Femur (tissue), 1 donor: Measurements from ENCODE around the gene GOLGA2.
"Not testable (repeated sequence)": the region's sequence is repeated elsewhere in the genome, so short reads cannot be mapped to it uniquely, and the experiment has no call there.

ENCODE experiments used
- DNase-seq: peaks from one replicate; pipeline ENCODE4 v3.0.0-alpha.2; 2017

The GOLGA2 gene

DNA sequence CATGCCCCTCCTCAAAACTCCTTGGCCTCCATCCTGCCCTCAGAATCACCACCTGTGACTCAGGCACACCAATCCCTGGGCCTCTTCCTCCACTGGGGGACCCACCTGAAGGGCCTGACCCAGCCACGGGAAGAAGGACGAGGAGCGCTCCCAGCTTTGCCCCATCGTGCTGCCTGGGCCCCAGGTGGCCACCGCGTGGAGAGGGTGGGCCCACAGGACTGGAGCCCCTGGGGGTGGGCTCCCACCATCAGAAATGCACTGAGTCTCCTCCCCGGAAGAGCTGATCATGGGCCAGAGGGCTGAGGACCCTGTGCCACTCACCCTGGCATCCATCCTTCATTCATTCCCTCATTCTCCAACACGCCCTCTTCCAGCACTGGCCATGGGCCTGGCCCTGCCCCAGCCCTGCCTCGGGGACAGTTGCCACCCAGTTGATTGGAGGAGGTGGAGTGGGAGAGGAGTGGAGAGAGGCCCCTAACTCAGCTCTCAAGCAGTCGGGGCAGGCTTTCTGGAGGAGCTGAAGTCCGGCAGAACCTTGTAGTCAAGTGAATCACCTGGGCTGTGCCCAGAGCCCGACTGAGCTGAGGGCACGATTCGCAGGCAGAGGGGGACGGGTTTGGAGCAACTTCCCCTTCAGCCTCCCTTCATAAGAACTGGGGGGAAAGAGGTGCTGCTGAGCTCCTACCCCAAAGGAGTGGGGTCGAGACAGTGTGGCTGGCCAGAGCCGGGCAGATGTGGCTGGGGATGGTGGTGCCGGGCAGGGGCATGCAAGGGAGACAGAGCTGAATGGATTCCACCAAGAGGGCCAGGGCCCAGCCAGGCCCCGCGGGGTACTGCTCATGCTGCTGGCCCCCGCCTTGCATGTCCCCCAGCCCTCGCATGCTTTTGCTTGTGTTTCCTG is 43.0 kb downstream of the GOLGA2 start:
- DNase-seq: peak; percentile 42

DNA sequence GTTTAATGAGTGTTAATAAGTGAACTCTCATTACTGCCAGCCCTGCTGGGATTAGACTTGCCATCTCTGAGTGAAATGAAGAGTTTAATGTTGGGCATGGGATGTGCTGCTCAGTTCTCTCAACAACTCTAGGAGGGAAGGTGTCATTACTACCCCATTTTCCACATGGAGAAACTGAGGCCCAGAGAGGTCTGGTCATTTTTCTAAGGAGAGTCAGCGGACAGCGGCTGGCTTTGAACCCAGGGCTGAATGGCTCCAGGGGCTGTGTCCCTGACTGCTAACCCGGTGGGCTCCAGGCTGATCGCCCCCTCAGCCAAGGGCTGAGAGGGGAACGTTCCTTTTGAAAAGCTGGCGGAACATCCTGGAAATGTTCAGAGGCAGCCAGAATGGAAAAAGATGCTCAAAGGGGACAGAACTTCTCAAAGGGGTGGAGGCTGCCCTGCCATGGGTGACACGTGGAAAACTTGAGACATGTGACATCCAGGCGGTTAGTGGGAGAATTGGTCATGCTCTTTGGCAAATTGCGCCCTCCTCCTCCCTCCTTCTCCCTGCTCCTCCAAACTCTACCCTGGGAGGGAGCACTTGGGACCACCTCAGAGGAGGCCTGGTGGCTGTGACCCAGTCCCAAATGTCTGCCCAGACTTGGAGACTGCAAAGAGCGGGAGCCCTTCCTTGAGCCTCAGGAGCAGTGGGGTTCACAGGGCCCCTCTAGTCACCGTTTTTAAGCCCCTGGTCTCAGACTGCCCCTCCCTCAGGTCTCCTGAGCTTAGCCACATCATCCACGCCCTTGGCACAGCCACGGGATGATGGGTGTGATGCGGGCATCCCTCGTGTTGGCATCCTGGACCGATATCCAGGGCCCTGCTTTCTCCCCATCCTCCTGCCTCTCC is 43.9 kb downstream of the GOLGA2 start:
- DNase-seq: peak; percentile 85

DNA sequence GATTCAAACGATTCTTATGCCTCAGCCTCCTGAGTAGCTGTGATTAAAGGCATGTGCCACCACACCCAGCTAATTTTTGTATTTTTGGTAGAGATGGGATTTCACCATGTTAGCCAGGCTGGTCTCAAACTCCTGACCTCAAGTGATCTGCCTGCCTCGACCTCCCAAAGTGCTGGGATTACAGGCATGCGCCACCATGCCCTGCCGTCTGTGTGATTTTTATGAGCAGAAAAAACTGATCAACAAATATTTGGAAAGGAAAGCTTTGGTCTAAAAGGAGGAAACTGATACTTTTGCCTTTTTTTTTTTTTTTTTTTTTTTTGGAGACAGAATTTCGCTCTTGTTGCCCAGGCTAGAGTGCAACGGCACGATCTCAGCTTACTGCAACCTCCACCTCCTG is 44.9 kb downstream of the GOLGA2 start:
- not testable (repeated sequence) for DNase-seq

DNA sequence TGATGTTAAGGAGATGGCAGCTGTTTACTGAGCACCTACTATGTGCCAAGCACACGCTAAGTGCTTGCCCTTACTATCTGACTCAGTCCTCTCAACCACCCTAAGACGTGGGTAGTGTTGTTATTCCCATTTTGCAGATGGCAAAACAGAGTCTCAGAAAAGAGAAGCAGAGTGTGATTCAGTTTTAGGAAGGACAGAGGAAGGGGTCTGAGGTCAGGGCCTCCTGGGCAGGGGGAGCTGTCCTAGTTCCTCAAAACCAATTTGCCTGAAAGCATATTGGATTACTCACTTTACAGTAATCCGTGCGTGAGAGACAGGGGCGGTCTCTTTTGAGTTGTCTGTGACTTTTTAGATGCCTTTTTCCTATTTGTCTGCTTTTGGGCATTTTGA is 49.4 kb downstream of the GOLGA2 start:
- DNase-seq: no peak

DNA sequence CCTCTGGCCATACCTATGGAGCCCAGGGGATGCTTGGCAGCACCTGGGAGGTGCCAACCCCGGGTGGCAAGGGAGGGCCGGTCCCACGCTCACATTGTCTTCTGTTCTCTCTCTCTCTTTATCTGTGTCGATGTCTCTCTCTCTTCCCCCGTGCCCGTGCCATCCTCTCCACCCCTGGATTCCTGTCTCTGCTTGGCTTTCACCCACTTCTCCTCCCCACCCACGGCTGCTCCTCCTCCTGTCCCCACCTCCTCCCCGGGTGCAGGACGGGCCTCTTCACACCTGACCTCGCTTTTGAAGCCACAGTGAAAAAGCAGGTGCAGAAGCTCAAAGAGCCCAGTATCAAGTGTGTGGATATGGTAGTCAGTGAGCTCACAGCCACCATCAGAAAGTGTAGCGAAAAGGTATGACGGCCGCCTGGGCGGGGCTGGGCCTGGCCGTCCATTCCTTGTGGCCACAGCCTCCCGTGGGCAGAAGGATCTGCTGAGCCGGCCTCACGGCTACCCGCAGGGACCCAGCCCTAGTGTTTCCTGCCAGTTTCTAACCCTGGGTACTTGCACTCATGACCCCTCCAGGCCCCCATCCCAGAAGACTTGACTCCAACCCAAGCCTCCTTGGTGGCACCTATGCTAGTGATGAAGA is 49.9 kb downstream of the GOLGA2 start:
- no peak for DNase-seq

DNA sequence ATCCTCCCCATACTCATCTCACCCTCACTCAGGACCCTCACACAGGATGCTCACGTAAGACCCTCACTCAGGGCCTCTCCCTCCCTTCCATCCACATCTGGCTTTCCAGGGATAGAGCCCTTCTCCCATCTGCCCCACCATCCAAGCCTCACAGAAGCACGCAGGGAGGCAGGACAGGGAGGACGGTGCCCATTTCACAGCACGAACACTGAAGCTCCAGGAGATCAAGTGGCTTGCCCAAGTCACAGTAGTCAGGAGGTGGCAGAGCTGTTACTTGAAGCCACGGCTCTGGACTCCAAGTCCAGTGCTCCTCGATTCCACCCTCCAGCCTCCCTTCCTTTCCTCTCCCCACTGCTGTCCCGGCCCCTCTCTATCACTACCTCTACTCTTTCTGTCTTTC is 50.9 kb downstream of the GOLGA2 start:
- no peak for DNase-seq

DNA sequence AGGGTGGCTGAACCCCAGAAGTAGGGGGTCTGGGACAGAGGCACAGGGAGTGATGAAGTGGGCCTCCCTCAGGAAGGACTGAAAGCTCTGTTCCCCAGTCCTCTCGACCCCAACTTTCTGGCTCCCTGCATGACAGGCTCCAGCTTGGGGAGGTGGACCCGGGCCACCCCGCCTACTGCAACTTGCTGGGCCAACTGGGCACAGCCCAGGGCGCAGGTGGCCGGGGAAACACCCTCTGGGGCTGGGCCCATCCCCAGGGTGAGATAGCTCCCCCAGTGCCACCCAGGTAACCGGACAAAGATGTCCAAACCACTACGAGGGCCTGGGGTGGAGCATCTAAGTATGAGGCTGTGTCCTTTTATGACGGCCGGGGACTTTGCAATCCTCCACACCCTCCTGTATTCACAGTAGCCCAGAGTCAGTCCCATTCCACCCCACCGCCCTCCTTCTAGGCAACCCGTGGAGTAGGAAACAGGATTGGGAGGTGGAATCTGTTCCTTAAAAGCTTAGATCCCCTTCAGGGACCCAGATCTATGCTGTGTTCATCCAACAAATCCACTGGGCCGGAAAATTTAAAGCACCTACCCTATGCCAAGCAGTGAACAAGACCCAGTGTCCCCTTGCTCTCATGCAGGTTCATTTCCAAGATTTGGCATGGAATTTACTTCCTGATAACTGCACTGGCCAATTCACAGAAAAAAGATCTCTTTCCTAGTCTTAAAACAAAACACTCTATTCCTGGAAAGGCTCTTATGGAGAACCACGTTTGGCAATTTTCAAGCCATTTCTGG is 52.7 kb downstream of the GOLGA2 start:
- DNase-seq: no peak

DNA sequence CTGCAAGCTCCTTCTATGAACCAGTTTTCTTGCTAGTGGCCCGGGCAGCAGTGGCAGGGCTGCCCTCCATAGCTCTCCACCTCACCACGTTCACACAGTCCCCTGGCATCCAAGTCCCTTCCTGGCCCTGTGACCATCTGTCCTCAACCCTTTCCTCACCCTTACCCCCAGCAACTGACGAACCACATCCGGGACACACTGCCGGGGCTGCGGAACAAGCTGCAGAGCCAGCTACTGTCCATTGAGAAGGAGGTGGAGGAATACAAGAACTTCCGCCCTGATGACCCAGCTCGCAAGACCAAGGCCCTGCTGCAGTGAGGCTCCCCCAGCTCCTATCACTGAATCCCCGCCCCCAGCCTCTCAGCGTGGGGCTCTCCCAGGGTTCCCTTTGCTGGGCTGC is 53.8 kb downstream of the GOLGA2 start:
- DNase-seq: no peak

DNA sequence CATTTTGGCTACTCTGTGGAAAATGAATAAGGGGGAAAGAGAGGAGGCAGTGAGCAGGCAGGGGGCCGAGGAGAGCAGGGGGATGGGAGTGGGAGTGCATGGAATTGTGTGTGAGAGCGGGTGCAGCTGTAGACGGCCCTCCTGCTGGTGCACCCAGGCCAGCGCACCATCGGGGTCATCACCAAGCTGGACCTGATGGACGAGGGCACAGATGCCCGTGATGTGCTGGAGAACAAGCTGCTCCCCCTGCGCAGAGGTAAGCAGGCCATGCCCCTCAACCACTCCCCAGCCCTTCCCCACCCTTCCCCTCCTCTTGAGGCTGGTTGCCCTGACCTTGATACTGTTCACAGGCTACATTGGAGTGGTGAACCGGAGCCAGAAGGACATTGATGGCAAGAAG is 56.0 kb downstream of the GOLGA2 start:
- DNase-seq: no peak

DNA sequence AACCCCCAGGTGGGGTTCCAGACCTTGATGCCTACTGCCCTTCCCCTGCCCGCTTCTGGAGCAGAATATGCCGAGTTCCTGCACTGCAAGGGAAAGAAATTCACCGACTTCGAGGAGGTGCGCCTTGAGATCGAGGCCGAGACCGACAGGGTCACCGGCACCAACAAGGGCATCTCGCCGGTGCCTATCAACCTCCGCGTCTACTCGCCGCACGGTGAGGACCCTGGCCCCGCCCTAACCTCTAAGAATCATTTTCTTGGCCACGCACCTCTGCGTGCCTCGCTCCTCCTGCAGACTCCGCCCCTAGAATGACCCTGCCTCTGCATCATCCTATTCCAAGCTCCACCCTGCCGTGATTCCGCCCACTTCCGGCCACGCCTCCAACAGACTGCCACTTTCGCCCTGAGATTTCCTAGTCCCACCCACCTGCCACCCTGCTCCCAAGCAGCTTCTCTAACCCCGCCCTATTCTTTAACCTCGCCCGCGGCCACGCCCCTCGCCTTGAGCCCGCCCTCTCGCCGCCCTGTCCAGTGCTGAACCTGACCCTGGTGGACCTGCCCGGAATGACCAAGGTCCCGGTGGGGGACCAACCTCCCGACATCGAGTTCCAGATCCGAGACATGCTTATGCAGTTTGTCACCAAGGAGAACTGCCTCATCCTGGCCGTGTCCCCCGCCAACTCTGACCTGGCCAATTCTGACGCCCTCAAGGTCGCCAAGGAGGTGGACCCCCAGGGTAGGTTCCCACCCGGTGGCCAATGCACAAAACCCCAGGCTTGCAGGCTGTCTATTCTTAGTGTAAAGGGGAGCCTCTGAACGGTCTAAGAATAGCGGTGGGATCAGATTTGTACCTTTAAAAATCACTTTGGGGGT is 57.1 kb downstream of the GOLGA2 start:
- DNase-seq: peak; percentile 93

DNA sequence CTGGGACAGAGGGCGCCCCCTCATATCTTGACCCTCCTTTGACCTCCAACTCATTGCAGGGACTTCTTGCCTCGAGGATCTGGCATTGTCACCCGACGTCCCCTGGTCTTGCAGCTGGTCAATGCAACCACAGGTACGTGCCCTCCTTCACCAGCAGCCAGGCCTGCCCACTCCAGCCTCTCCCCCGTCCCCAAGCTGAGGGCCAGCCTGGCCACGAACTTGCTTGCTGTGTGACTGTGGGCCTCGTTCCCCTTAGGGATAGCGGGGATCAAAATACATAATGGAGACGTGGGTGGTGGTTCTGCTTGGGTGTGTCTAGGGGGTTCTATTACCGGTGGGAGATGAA is 57.7 kb downstream of the GOLGA2 start:
- no peak for DNase-seq

DNA sequence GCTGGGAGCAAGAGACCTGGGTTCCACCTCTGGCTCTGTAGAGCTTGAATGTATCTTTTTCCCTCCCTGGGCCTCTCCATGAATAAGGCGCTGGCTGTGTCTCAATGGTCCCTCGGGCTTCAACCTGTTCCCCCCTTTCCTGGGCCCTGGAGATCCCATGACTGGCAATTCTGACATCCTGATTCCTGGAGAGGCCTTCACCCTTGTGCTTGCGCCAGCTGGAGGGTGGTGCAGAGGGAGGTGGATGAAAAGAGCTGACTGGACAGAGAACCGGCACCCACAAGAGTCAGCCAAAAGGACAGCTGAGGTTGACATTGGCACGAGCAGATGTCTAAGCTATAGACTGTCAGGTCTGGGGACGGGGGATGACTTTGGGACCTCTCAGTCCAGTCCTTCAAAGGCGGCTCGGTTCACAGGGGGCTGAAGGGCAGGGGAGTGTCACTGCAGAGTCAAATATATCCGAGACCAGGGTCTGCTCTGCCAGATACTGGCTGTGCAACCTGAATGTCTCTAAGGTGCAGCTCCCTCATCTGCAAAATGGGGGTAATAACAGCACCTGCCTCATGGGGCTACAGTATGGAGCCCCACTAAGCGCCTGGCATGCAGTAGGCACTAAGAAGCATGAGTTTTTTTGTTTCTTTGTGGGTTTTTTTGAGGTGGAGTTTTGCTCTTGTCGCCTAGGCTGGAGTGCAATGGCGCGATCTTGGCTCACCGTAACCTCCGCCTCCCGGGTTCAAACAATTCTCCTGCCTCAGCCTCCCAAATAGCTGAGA is 58.8 kb downstream of the GOLGA2 start:
- DNase-seq: no peak

DNA sequence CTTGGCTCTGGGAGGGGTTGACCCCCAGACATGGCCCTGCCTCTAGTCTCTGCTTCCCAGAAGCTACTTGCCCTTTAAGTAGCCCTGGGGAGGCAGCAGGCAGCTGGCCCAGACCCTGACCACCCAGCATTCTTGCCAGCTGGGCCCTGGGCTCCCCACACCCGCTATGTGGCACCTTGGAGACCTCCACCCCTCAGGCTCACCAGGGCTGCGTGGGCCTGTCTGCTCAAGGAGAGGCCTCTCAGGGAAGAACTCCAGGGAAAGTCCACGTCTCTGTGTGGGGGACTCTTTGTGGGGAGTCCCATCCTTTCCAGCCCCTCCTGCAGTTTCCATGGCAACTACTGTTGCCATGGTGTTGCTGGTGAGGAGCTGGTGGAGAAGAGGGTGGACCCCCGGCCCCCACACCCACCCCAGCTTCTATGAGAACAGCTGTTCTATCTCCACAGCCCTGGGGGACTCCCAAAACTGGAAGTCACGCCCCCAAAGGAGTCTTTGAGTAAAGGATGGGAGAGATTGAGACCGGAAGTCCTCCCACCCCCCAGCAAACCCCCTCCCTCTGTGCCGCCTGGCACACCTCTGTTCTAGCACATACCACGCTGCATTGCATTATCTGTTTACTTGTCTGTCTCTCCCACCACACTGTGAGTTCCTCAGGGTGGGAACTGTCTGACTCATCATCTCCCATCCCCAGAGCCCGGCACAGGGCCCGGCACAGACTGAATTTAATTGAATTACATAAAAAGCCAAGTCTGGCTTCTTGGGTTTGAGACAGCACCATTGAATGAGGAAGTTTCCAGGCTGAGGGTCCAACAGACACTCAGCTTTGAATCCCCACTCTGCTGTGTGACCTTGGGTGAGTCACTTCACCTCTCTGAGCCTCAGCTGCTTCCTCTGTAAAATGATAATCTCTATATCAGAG is 60.1 kb downstream of the GOLGA2 start:
- no peak for DNase-seq

DNA sequence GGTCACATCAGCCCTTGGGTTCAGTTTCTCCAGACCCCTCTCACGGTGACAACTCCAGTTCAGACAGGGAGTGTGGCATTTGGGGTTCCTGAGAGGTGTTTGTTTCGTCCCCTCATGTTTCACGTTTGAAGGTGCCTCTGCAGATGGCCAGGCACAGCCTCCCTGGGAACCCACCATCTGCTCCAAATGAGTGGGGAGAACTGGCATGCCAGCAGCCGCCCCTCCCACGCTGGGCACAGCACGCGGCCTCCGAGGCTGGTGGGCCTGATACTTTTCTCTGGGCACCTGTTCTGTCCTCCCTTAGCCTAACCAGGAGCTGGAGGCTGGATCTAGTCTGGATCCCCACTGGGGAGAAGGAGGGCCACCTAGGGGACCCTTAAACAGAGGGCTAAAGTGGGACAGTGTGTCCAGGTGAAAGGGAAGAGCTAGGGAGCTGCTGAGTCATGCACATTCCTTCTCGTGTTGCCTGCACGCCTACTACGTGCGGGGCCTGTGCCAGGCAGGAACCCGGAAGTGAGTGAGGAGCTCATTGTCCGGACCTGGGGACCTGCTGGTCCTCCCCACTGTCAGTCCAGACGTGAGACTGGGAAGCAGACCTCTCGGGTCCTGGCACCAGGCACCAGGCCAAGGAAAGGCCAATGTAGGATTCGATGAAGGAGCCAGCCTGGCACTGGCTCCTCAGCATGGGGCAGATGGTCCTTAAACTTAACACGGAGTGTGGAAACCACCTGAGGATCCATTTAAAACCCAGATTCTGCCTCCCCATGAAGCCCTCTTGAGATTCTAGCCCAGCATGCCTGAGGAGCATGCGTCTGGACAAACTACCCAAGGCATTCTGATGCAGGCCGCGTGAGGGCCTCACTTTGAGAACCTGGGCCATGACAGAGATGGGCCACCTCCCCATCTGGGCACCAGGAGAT is 61.0 kb downstream of the GOLGA2 start:
- DNase-seq: no peak

DNA sequence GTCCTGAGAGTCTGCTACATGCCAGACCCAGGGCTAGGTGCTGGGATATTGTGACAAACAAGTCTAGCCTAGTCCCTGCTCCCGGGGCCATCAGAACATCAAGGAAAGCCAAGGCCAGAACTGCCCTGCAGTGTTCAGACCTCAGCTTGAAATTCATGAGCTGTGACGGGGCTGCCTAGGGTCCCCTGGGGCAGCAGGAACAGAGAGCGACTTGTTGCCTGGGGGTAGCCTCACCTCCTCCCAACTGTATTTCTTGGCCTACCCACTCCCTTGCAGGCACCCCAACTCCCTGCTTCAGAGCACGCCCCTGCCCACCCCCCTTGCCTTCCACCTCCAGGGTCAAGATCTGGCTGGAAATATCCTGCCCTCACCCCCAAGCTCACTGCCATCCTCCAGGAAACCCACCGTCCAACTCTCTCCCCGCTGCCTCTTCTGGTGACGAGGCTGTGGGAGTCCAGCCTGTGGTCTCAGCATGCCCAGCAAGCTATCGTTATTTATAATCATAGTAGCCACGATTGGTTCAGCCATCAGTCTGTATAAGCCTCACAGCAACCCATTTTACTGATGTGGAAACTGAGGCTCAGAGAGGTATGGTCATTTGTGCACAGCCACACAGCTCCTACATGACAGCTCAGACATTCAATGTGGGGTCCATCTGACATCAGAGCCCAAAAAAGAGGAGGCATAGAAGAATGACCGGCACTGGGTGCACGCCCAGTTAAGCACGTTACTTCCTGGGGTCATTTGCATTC is 61.9 kb downstream of the GOLGA2 start:
- DNase-seq: no peak

DNA sequence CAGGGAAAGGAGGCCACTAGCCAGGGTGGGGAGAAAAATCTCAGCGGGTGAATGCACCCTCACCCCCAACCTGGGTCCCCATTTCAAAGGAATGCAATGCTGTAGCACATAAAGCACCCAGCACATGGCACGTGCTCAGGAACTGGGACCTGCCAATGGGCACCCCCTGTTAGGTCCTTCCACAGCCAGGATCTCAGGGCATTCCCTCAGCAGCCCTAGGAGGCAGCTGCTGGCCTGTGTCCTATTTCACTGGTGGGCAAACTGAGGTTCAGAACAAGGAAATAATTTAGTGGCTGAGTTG is 63.9 kb downstream of the GOLGA2 start:
- DNase-seq: no peak

DNA sequence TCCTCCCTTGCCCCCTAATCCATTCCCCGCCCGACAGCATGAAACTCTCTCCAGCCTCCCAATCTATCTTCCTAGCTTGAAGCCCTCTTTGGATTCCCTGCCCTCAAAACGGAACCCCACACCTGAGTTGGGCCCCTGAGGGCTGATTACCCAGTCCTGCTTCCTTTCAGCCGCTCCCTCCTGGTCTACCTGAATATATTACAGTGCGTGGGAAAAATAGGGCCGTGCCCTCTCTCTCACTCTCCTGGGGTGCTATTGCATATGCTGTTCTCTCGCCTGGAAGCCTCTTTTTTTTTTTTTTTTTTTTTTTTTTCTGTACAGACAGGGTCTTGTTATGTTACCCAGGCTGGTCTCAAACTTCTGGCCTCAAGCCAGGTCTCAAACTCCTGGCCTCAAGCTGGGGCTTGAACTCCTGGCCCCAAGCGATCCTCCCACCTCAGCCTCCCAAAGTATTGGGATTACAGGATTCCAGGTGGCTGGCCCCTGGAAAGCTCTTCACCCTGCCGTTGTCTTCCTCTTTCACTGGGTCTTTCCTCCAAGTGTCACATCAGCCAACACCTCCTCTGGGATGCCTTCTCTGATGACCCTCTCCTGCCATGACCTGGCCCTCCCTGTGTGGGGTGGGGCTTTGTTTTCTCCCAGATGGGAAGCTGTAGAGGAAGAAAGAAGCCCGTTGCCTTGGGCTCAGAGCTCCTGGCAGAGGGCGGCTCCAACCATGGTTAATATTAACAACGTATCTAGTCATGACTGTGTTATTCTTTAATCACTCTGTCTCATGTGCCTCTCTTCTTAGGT is 64.4 kb downstream of the GOLGA2 start:
- DNase-seq: no peak
